HG03439 (cell line): ENCODE measurements around the gene PRKG1.
"Not testable (repeated sequence)": the region's sequence is repeated elsewhere in the genome, so short reads cannot be mapped to it uniquely, and the experiment has no call there.

ENCODE experiments used
- ATAC-seq: cut with Tn5 transposase; IDR thresholded peaks from one replicate; pipeline ENCODE4 v1.9.1; 2021; ENCODE audit warnings: mild to moderate bottlenecking, moderate library complexity; ENCODE audit not compliant: unreplicated experiment

The PRKG1 gene

GRCh38 chr10:51716981-51717380 is 642.7 kb downstream of the PRKG1 start:
- no peak for ATAC-seq

- ATAC-seq = no peak
Observed at GRCh38 chr10:51718804-51719291, 644.6 kb downstream of the PRKG1 start.

GRCh38 chr10:51724038-51724437 is 649.8 kb downstream of the PRKG1 start:
- ATAC-seq = no peak

GRCh38 chr10:51729822-51730555 is 655.7 kb downstream of the PRKG1 start:
- no peak for ATAC-seq

- ATAC-seq = no peak
Observed at GRCh38 chr10:51733057-51733456, 658.8 kb downstream of the PRKG1 start.

GRCh38 chr10:51743146-51743545 is 668.9 kb downstream of the PRKG1 start:
- no peak for ATAC-seq

- ATAC-seq = no peak
Observed at GRCh38 chr10:51744235-51745000, 670.1 kb downstream of the PRKG1 start.

GRCh38 chr10:51745397-51745796 is 671.1 kb downstream of the PRKG1 start:
- no peak for ATAC-seq

GRCh38 chr10:51747216-51747615 is 672.9 kb downstream of the PRKG1 start:
- no peak for ATAC-seq

GRCh38 chr10:51748959-51749358 is 674.7 kb downstream of the PRKG1 start:
- no peak for ATAC-seq

- no peak for ATAC-seq
Observed at GRCh38 chr10:51758366-51758765, 684.1 kb downstream of the PRKG1 start.

- ATAC-seq = not testable (repeated sequence)
Observed at GRCh38 chr10:51758838-51759237, 684.6 kb downstream of the PRKG1 start.

GRCh38 chr10:51759896-51760534 is 685.7 kb downstream of the PRKG1 start:
- no peak for ATAC-seq

- no peak for ATAC-seq
Observed at GRCh38 chr10:51760864-51761640, 686.8 kb downstream of the PRKG1 start.

GRCh38 chr10:51763746-51764145 is 689.5 kb downstream of the PRKG1 start:
- ATAC-seq = no peak

GRCh38 chr10:51765284-51765971 is 691.1 kb downstream of the PRKG1 start:
- no peak for ATAC-seq

GRCh38 chr10:51766423-51767102 is 692.3 kb downstream of the PRKG1 start:
- no peak for ATAC-seq

- ATAC-seq = no peak
Observed at GRCh38 chr10:51767103-51767763, 692.9 kb downstream of the PRKG1 start.

- ATAC-seq = no peak
Observed at GRCh38 chr10:51768886-51769465, 694.7 kb downstream of the PRKG1 start.
